Lower leg skin (tissue), 3 donors: ENCODE measurements around the gene CBFA2T3.

Experiments used
- POLR2A ChIP-seq, 2 donors: fragments of 450-650 bp; IDR thresholded peaks; one replicate each; pipeline ENCODE4 v1.6.1; 2016 to 2017; ENCODE audit warnings: antibody characterized with exemption in 2 of 2, mild to moderate bottlenecking in 1 of 2, moderate library complexity in 1 of 2
- TF ChIP-seq, protein P1 (sequence below), 3 donors: fragments of 450-650 bp; IDR thresholded peaks; one replicate each; pipeline ENCODE4 v1.5.1; 2016; ENCODE audit warnings: antibody characterized with exemption in 3 of 3, mild to moderate bottlenecking in 3 of 3, moderate library complexity in 2 of 3

GRCh38 chr16:88976366-88977017 lies 515 bp downstream of the CBFA2T3 start:
- TF ChIP-seq, protein P1, sequence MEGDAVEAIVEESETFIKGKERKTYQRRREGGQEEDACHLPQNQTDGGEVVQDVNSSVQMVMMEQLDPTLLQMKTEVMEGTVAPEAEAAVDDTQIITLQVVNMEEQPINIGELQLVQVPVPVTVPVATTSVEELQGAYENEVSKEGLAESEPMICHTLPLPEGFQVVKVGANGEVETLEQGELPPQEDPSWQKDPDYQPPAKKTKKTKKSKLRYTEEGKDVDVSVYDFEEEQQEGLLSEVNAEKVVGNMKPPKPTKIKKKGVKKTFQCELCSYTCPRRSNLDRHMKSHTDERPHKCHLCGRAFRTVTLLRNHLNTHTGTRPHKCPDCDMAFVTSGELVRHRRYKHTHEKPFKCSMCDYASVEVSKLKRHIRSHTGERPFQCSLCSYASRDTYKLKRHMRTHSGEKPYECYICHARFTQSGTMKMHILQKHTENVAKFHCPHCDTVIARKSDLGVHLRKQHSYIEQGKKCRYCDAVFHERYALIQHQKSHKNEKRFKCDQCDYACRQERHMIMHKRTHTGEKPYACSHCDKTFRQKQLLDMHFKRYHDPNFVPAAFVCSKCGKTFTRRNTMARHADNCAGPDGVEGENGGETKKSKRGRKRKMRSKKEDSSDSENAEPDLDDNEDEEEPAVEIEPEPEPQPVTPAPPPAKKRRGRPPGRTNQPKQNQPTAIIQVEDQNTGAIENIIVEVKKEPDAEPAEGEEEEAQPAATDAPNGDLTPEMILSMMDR (IDR thresholded peaks at IDR 0.05): no peak
- TF ChIP-seq POLR2A (IDR thresholded peaks at IDR 0.05): no peak
